IMR-90 (cell line): Measurements from ENCODE around the gene STRN4. TPM values are rescaled to one million over a fixed set of nuclear protein-coding genes. Genes with fewer than 3 reads are reported as not detected.

Source experiments
- ATAC-seq: fragments of 200-7000 bp; cut with Tn5 transposase; 2 replicates; pipeline ENCODE4 v1.9.1; 2020; ENCODE audit warnings: low read depth, mild to moderate bottlenecking, moderate library complexity
- BruUV-seq: library from RNA; stranded (reverse); fragments of 400-500 nt; replicated peaks from 2 replicates; lab custom pipeline; 2021; lab: Mats Ljungman, UMichigan
- CTCF ChIA-PET: fragments of 300-600 bp; formaldehyde crosslinking; extraction: SDS; loops from one replicate; lab custom pipeline; 2021; ENCODE audit warnings: antibody characterized with exemption; lab: Yijun Ruan, JAX
- POLR2A ChIA-PET: fragments of 300-600 bp; sonication (Branson Sonifier 250); formaldehyde crosslinking; loops from one replicate; lab custom pipeline; 2022; ENCODE audit warnings: antibody characterized with exemption; ENCODE audit not compliant: unreplicated experiment; lab: Charles Lee
- DNase-seq: peaks from one replicate; pipeline ENCODE4 v3.0.0; 2013
- H2AFZ ChIP-seq: replicated peaks from 2 replicates; pipeline ENCODE3; 2013; ENCODE audit warnings: low read length, mild to moderate bottlenecking; ENCODE audit not compliant: poor library complexity
- H2AK5ac ChIP-seq: 2 replicates; pipeline ENCODE4 v1.6.1; 2013; ENCODE audit warnings: low read depth, low read length, inconsistent platforms
- H2AK9ac ChIP-seq: replicated peaks from 2 replicates; pipeline ENCODE3; 2013; ENCODE audit warnings: mild to moderate bottlenecking, low read depth, low read length, moderate library complexity; ENCODE audit not compliant: poor library complexity
- H2BK120ac ChIP-seq: 2 replicates; pipeline ENCODE4 v1.6.1; 2013; ENCODE audit warnings: low read depth, low read length, inconsistent platforms
- H2BK15ac ChIP-seq: 3 replicates; pipeline ENCODE4 v1.6.1; 2013; ENCODE audit warnings: low read depth, low read length, inconsistent platforms
- H2BK20ac ChIP-seq: 2 replicates; pipeline ENCODE4 v1.6.1; 2013; ENCODE audit warnings: low read depth, mild to moderate bottlenecking, inconsistent platforms, low read length, moderate library complexity
- H2BK5ac ChIP-seq: 2 replicates; pipeline ENCODE4 v1.6.1; 2013; ENCODE audit warnings: mild to moderate bottlenecking, low read depth, low read length, inconsistent platforms; ENCODE audit not compliant: poor library complexity, severe bottlenecking
- H3K14ac ChIP-seq: replicated peaks from 2 replicates; pipeline ENCODE4 v1.6.1; 2013; ENCODE audit warnings: low read depth, low read length, inconsistent platforms
- H3K18ac ChIP-seq: 2 replicates; pipeline ENCODE4 v1.6.1; 2013; ENCODE audit warnings: low read depth, low read length, control low read depth
- H3K23ac ChIP-seq: 2 replicates; pipeline ENCODE4 v1.6.1; 2013; ENCODE audit warnings: low read depth, low read length, inconsistent platforms
- H3K27ac ChIP-seq: 2 replicates; pipeline ENCODE4 v1.5.1; 2013; ENCODE audit warnings: mild to moderate bottlenecking, control low read depth, low read length; ENCODE audit not compliant: insufficient read depth
- H3K27me3 ChIP-seq: 2 replicates; pipeline ENCODE4 v1.6.1; 2013; ENCODE audit warnings: low read length; ENCODE audit not compliant: control insufficient read depth, insufficient read depth
- H3K36me3 ChIP-seq: 2 replicates; pipeline ENCODE4 v1.6.1; 2013; ENCODE audit warnings: low read length, mixed read lengths; ENCODE audit not compliant: control insufficient read depth, insufficient read depth
- H3K4ac ChIP-seq: 2 replicates; pipeline ENCODE4 v1.6.1; 2013; ENCODE audit warnings: low read depth, low read length, inconsistent platforms
- H3K4me1 ChIP-seq: 2 replicates; pipeline ENCODE4 v1.6.1; 2013; ENCODE audit warnings: low read length, mixed read lengths; ENCODE audit not compliant: control insufficient read depth, insufficient read depth
- H3K4me2 ChIP-seq: 2 replicates; pipeline ENCODE4 v1.6.1; 2013; ENCODE audit warnings: low read depth, mild to moderate bottlenecking, control low read depth, low read length, moderate library complexity
- H3K4me3 ChIP-seq: 2 replicates; pipeline ENCODE4 v1.5.1; 2013; ENCODE audit warnings: low read depth, mild to moderate bottlenecking, control low read depth, low read length, moderate library complexity; ENCODE audit not compliant: insufficient read depth
- H3K56ac ChIP-seq: 2 replicates; pipeline ENCODE4 v1.6.1; 2013; ENCODE audit warnings: low read length, inconsistent platforms; ENCODE audit not compliant: insufficient read depth; ENCODE audit errors: extremely low read depth
- H3K79me1 ChIP-seq, 2 experiments: 2 replicates each; pipeline ENCODE4 v1.6.1; 2013; ENCODE audit warnings: low read length in 2 of 2, inconsistent platforms in 1 of 2, low read depth in 1 of 2
- H3K9ac ChIP-seq: 2 replicates; pipeline ENCODE4 v1.6.1; 2013; ENCODE audit warnings: low read depth, low read length, control low read depth
- H3K9me1 ChIP-seq: 2 replicates; pipeline ENCODE4 v1.6.1; 2013; ENCODE audit warnings: low read length, inconsistent platforms; ENCODE audit not compliant: insufficient read depth
- H3K9me3 ChIP-seq: 2 replicates; pipeline ENCODE4 v1.6.1; 2013; ENCODE audit warnings: low read length; ENCODE audit not compliant: control insufficient read depth, insufficient read depth
- H4K20me1 ChIP-seq: 2 replicates; pipeline ENCODE4 v1.6.1; 2013; ENCODE audit warnings: low read length, inconsistent platforms; ENCODE audit not compliant: insufficient read depth
- H4K5ac ChIP-seq: 2 replicates; pipeline ENCODE4 v1.6.1; 2013; ENCODE audit warnings: mild to moderate bottlenecking, low read depth, low read length, control low read depth
- H4K8ac ChIP-seq, 2 experiments: 2 replicates each; pipeline ENCODE4 v1.6.1; 2013; ENCODE audit warnings: low read depth in 2 of 2, low read length in 2 of 2, control low read depth in 1 of 2, inconsistent platforms in 1 of 2
- H4K91ac ChIP-seq: 2 replicates; pipeline ENCODE4 v1.6.1; 2013; ENCODE audit warnings: low read depth, low read length, inconsistent platforms; ENCODE audit not compliant: insufficient read depth
- ELK1 ChIP-seq: fragments of 150-350 bp; IDR thresholded peaks from 2 replicates; pipeline ENCODE4 v1.6.1; 2016; ENCODE audit warnings: low read depth, mild to moderate bottlenecking, low read length, moderate library complexity, borderline replicate concordance
- MAZ ChIP-seq: IDR thresholded peaks from 2 replicates; pipeline ENCODE4 v1.6.1; 2012; ENCODE audit warnings: low read depth, mild to moderate bottlenecking, low read length, improper control_type of control experiment, moderate library complexity, borderline replicate concordance
- MXI1 ChIP-seq: IDR thresholded peaks from 2 replicates; pipeline ENCODE4 v1.6.1; 2012; ENCODE audit warnings: low read depth, mild to moderate bottlenecking, low read length, moderate library complexity, borderline replicate concordance
- POLR2A ChIP-seq: IDR thresholded peaks from 2 replicates; pipeline ENCODE4 v1.6.1; 2012; ENCODE audit warnings: mild to moderate bottlenecking, low read depth, low read length
- RCOR1 ChIP-seq: IDR thresholded peaks from 2 replicates; pipeline ENCODE4 v1.6.1; 2012; ENCODE audit warnings: mild to moderate bottlenecking, low read length, improper control_type of control experiment; ENCODE audit not compliant: insufficient replicate concordance
- RFX5 ChIP-seq: IDR thresholded peaks from 2 replicates; pipeline ENCODE4 v1.8.0; 2012; ENCODE audit warnings: low read depth, mild to moderate bottlenecking, low read length, moderate library complexity
- WGBS, 2 experiments: methylation state at CpG; one replicate each; pipeline versions ENCODE4 v1.1.5 to v1.1.7; 2013; ENCODE audit warnings: missing lambda C conversion rate in 2 of 2; ENCODE audit not compliant: insufficient read length in 1 of 2; ENCODE audit errors: extremely low coverage in 2 of 2; 5-methylcytosine and 5-hydroxymethylcytosine counted together
- dilution Hi-C: fragments of 300-500 bp; cut with HindIII; formaldehyde crosslinking; loops from one replicate; pipeline ENCODE4 v1.14.3; 2018; ENCODE audit warnings: low sequenced_read_pairs; ENCODE audit not compliant: unreplicated experiment
- in situ Hi-C: fragments of 300-500 bp; cut with MboI; formaldehyde crosslinking; loops from 3 replicates; pipeline ENCODE4 v1.14.3; 2019; ENCODE audit warnings: low sequenced_read_pairs, inconsistent platforms, mixed read lengths
- intact Hi-C: fragments of 100-400 bp; cut with micrococcal nuclease; formaldehyde crosslinking; loops from 2 replicates; pipeline ENCODE4 v1.10.0; 2022
- polyA plus RNA-seq, 3 experiments: library from polyadenylated mRNA; depleted of rRNA; stranded (reverse); fragments of >200 nt; gene quantifications; 2 replicates each; pipeline ENCODE4 v1.2.3, GENCODE V29; 2012; ENCODE audit warnings: low replicate concordance in 1 of 3
- total RNA-seq: library from RNA; depleted of rRNA; stranded (reverse); fragments of >200 nt; gene quantifications from 2 replicates; pipeline ENCODE4 v1.2.3, GENCODE V29; 2012

STRN4 gene
- total and polyA plus RNA-seq, 2 of the 4 experiments (the other 2 are of a cell fraction), result 36.7 to 112 TPM

GRCh38 chr19:46785980-46786235, 39.7 kb upstream of the STRN4 start (continued):
- TF ChIP-seq MXI1, result no peak
- no peak for TF ChIP-seq ELK1

- Histone ChIP-seq H4K20me1 (peaks cover 67% of the 10 kb centered on the region), H2BK5ac (peak overlapping the region; percentile 73), H3K14ac (peak overlapping the region; percentile 90), H3K9me1 (peaks cover 7% of the 10 kb centered on the region; the same call in 1 of the 2 replicates), H2AK5ac (peak overlapping the region; percentile 75), H3K9ac (peak overlapping the region; percentile 99), H3K4ac (peak overlapping the region; percentile 87), H4K5ac (peak overlapping the region; percentile 36; the same call in 1 of the 2 replicates), H4K91ac (peak overlapping the region; percentile 73), H3K27ac (peak overlapping the region; percentile 84), H3K27me3 (no peaks in the 10 kb centered on the region), H3K56ac (peak overlapping the region; percentile 98), H3K4me3 (peak overlapping the region; percentile 97), H2AFZ (peak overlapping the region; percentile 91), H3K79me1 (peaks cover 19 to 64% of the 10 kb centered on the region in 2 experiments; a peak in 3 of 4 replicates), H2AK9ac (peak overlapping the region; percentile 100), H2BK120ac (peak overlapping the region; percentile 66), H3K36me3 (peaks cover 42% of the 10 kb centered on the region), H3K4me2 (peak overlapping the region; percentile 82), H3K4me1 (peaks cover 11% of the 10 kb centered on the region), H3K23ac (peak overlapping the region; percentile 96), H2BK20ac (peak overlapping the region; percentile 36; the same call in 1 of the 2 replicates), H3K18ac (peak overlapping the region; percentile 76), H4K8ac (peak overlapping the region; percentile 4 to 89; a peak in 3 of 4 replicates), H3K9me3 (no peaks in the 10 kb centered on the region), H2BK15ac (peak overlapping the region; percentile 13; the same call in 1 of the 3 replicates)
- POLR2A ChIA-PET, result interaction anchor here (1.0 kb wide), 2 partner anchors 56 to 65 kb away, joined by 3 read pairs; partner anchors contain the start of gene AP2S1
- dilution Hi-C loops, result no loop called here
- TSS peak; percentile 6 for BruUV-seq
- CTCF ChIA-PET, result interaction anchor here (0.6 to 1.2 kb wide), 2 partner anchors 46 to 302 kb away, joined by 3 to 4 read pairs; no protein-coding TSS in a partner anchor
- DNase-seq (peak; percentile 38), ATAC-seq (no peak)
- TF ChIP-seq POLR2A, result no peak
- no peak for TF ChIP-seq RCOR1
- TF ChIP-seq MAZ, result no peak
- 0 out of 2 replicates have a peak, but pooled peaks have one; percentile 28 for TF ChIP-seq MXI1
- TF ChIP-seq ELK1, result no peak
- no peak for TF ChIP-seq RFX5
- intact Hi-C loops, result no loop called here
- WGBS, 2 experiments, result no CpG with 5 or more reads among the region's 19 CpGs
- in situ Hi-C loops, result loop anchor here (10.0 kb wide), 1 partner anchor 59 kb away; no protein-coding TSS in a partner anchor
These were observed 39.1 kb upstream of the STRN4 start for GRCh38 chr19:46785054-46785979.
